HL-60 (cell line): ENCODE data around the gene CADM1.

Source experiments
- DNase-seq, 2 experiments: peaks; one replicate each; pipeline ENCODE4 v3.0.0-alpha.2; 2010 to 2020; ENCODE audit warnings: low read depth in 1 of 2, low spot score in 1 of 2
- H3K27ac ChIP-seq: fragments of 250-450 bp; sonication (Bioruptor Pico); replicated peaks from 2 replicates; pipeline ENCODE4 v1.5.1; 2020; ENCODE audit warnings: mild to moderate bottlenecking, moderate library complexity
- H3K27me3 ChIP-seq: fragments of 250-450 bp; sonication (Bioruptor Pico); 2 replicates; pipeline ENCODE4 v1.5.1; 2021; ENCODE audit warnings: mild to moderate bottlenecking, moderate library complexity; ENCODE audit not compliant: insufficient read depth, poor library complexity, severe bottlenecking
- H3K4me3 ChIP-seq: replicated peaks from 2 replicates; pipeline ENCODE4 v1.5.1; 2011; ENCODE audit warnings: mild to moderate bottlenecking, control low read depth, low read length; ENCODE audit not compliant: insufficient read depth
- CTCF ChIP-seq: IDR thresholded peaks from one replicate; pipeline ENCODE4 v1.5.1; 2011; ENCODE audit warnings: low read length, control low read depth, inconsistent platforms; ENCODE audit not compliant: insufficient read depth
- GABPA ChIP-seq: IDR thresholded peaks from 2 replicates; pipeline ENCODE4 v1.6.1; 2012; ENCODE audit warnings: low read depth
- POLR2AphosphoS5 ChIP-seq: IDR thresholded peaks from 2 replicates; pipeline ENCODE4 v1.6.1; 2012; ENCODE audit warnings: low read depth
- SPI1 ChIP-seq: IDR thresholded peaks from 2 replicates; pipeline ENCODE4 v1.6.1; 2012; ENCODE audit warnings: low read depth, mild to moderate bottlenecking, borderline replicate concordance
- TF ChIP-seq, protein P1 (sequence below): IDR thresholded peaks from 2 replicates; pipeline ENCODE4 v1.6.1; 2012; ENCODE audit warnings: low read depth; ENCODE audit not compliant: insufficient replicate concordance

CADM1 gene

GRCh38 chr11:115502636-115503082 is 1.6 kb downstream of the CADM1 start:
- no peak for DNase-seq
- TF ChIP-seq SPI1 (no peak), POLR2AphosphoS5 (no peak), GABPA (no peak), CTCF (no peak)
- TF ChIP-seq, protein P1, sequence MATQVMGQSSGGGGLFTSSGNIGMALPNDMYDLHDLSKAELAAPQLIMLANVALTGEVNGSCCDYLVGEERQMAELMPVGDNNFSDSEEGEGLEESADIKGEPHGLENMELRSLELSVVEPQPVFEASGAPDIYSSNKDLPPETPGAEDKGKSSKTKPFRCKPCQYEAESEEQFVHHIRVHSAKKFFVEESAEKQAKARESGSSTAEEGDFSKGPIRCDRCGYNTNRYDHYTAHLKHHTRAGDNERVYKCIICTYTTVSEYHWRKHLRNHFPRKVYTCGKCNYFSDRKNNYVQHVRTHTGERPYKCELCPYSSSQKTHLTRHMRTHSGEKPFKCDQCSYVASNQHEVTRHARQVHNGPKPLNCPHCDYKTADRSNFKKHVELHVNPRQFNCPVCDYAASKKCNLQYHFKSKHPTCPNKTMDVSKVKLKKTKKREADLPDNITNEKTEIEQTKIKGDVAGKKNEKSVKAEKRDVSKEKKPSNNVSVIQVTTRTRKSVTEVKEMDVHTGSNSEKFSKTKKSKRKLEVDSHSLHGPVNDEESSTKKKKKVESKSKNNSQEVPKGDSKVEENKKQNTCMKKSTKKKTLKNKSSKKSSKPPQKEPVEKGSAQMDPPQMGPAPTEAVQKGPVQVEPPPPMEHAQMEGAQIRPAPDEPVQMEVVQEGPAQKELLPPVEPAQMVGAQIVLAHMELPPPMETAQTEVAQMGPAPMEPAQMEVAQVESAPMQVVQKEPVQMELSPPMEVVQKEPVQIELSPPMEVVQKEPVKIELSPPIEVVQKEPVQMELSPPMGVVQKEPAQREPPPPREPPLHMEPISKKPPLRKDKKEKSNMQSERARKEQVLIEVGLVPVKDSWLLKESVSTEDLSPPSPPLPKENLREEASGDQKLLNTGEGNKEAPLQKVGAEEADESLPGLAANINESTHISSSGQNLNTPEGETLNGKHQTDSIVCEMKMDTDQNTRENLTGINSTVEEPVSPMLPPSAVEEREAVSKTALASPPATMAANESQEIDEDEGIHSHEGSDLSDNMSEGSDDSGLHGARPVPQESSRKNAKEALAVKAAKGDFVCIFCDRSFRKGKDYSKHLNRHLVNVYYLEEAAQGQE: no peak

DNA sequence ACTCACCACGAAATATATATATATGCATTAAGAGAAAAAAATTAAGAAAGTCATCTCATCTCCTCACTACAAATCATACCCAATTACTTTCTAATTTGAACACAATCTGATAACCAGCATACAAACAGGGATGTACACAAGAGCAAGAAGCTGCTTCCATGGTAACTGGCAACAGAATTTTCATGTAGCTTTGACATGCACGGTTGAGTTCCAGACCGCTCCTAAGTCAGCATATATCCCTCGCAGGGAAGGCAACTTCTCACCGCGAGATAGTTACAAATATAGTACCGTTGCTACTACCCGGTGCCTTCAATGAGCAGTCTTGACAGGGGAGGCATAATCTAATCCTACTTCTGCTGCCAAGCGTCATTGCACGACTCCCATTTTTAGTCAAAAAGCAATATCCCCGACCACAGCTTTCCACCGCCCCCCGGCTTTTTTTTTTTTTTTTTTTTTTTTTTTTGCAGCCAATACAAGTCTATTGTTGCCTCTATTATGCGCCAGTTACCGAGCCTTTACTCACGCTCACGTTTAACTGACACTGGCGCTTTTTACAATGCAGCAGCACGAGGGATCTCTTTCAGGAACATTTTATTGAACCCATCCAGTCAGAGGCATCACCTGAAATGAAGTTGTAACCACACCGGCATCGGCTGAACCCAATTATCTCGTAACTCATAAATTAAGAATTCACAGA is 2.2 kb downstream of the CADM1 start:
- no peak for DNase-seq
- H3K4me3 ChIP-seq: no peak overlapping the region
- no peak overlapping the region for H3K27ac ChIP-seq
- TF ChIP-seq SPI1 (no peak), POLR2AphosphoS5 (no peak), CTCF (no peak), GABPA (no peak)
- TF ChIP-seq, protein P1: no peak
- peaks cover 67% of the 10 kb centered on the region for H3K27me3 ChIP-seq

More at GRCh38 chr11:115502636-115503082, 1.6 kb downstream of the CADM1 start:
- Histone ChIP-seq H3K27ac (no peak overlapping the region), H3K27me3 (peaks cover 67% of the 10 kb centered on the region), H3K4me3 (no peak overlapping the region)

DNA sequence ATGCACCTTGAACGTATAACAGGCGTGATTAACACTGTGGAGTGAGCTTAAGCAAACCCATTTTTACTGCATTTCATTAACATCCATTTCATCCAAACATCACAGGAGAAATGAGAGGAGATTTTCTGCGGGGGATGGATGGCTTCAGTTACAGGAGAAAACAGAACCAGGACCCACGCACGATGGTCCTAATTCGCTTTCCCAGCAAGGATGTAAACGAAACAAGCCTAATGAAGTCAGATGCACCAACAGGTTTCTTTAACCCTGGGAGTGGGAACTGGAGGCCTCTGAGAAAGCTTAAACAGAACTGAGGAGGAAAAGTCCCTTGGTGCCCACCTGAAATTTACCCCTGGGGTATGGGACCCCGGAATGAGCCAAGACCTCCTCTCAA is 2.7 kb downstream of the CADM1 start:
- H3K4me3 ChIP-seq: no peak overlapping the region
- H3K27ac ChIP-seq: no peak overlapping the region
- no peak for TF ChIP-seq SPI1
- no peak for TF ChIP-seq POLR2AphosphoS5
- TF ChIP-seq GABPA: no peak
- TF ChIP-seq, protein P1: no peak
- TF ChIP-seq CTCF: no peak
- peaks cover 63% of the 10 kb centered on the region for H3K27me3 ChIP-seq
- DNase-seq: no peak
